NT2/D1 (cell line): ENCODE measurements around the gene CSK.

Experiments
- SUZ12 ChIP-seq: IDR thresholded peaks from 2 replicates; pipeline ENCODE4 v1.6.1; 2011; ENCODE audit not compliant: insufficient read length, insufficient read depth; ENCODE audit errors: extremely low read depth
- YY1 ChIP-seq: IDR thresholded peaks from 2 replicates; pipeline ENCODE4 v1.6.1; 2011; ENCODE audit not compliant: insufficient read length, insufficient read depth
- ZNF274 ChIP-seq: IDR thresholded peaks from 2 replicates; pipeline ENCODE4 v1.6.1; 2011; ENCODE audit warnings: mild to moderate bottlenecking, low read depth, low read length

- TF ChIP-seq ZNF274 (no peak), YY1 (no peak), SUZ12 (no peak)
Observed at GRCh38 chr15:74773731-74774252, 8.1 kb upstream of the CSK start.
